ENCODE measurements around the gene BICRA. TPM values are rescaled to one million over a fixed set of nuclear protein-coding genes. Genes with fewer than 3 reads are reported as not detected.
"Not testable (repeated sequence)": the region's sequence is repeated elsewhere in the genome, so short reads cannot be mapped to it uniquely, and the experiment has no call there.

BICRA gene
- total RNA-seq, 1 experiment from 2014 or later: 3.8 TPM

DNA sequence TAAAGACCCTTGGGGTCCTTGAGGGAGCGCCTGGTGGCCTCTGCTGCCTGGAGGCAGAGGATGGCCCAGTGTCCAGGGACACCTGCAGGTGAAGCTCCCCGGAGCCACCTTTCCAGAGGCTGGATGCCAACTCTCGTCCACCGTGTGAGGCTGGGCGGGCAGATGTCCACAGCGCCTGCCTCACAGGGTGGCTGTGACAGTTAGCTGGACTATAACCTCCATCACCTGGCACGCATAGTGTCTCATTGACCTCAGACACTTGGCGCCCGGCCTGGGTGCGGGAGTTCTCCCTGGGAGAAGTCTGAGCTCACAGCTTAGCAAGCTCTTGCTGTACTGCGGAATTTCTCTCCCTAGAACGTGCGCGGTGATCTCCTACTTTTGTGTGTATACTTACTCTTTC is 9.8 kb downstream of the BICRA start:
- no peak for DNase-seq (ENCODE audit: low read depth, low spot score)
- in situ Hi-C loops (cut with HindIII; ENCODE audit: low pct_unique_long_range_greater_than_20kb, low sequenced_read_pairs): no loop called here

- DNase-seq (ENCODE audit: low read depth, low spot score): no peak
- in situ Hi-C loops (cut with HindIII; ENCODE audit: low pct_unique_long_range_greater_than_20kb, low sequenced_read_pairs): no loop called here
Observed at GRCh38 chr19:47619763-47620162, 10.8 kb downstream of the BICRA start.

- in situ Hi-C loops (cut with HindIII; ENCODE audit: low pct_unique_long_range_greater_than_20kb, low sequenced_read_pairs): no loop called here
- DNase-seq (ENCODE audit: low read depth, low spot score): no peak
Observed at GRCh38 chr19:47623151-47623920, 14.4 kb downstream of the BICRA start.

DNA sequence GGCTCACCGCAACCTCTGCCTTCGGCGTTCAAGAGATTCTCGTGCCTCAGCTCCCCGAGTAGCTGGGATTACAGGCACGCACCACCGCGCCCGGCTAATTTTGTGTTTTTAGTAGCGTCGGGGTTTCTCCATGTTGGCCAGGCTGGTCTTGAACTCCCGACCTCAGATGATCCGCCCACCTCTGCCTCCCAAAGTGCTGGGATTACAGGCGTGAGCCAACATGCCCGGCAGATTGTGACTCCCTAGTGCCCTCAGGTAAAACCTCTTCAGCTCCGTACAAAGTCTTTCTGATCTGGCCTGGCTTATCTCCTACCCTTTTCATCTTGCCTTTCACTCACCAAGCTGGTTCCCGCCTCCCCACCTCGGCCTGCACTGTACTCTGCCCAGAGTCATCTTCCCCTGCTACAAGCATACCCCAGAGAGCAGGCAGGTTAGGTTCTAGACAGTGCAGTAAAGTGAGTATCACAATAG is 15.0 kb downstream of the BICRA start:
- DNase-seq (ENCODE audit: low read depth, low spot score): no peak

DNA sequence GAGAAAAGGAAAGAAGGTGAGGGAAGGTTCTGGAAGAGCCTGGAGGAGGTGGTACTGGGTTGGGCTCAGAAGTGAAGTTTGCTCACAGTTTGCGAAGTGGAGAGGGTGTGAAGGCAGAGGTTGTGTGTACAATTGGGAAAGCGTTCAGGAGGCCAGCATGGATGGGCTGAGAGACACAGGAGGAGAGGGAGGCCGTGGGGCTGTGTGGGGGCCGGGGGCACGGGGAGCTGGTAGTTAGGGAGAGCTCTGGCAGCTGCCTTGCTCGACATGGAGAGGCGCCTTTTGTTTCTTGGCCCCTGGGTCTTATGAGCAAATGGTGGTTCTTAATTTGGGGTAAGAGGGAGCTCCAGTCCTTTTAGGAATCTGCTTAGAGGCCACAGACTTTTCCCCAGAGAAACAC is 16.7 kb downstream of the BICRA start:
- in situ Hi-C loops (cut with HindIII; ENCODE audit: low pct_unique_long_range_greater_than_20kb, low sequenced_read_pairs): no loop called here
- DNase-seq (ENCODE audit: low read depth, low spot score): no peak

More for the DNA sequence above, 15.0 kb downstream of the BICRA start:
- in situ Hi-C loops (cut with HindIII; ENCODE audit: low pct_unique_long_range_greater_than_20kb, low sequenced_read_pairs): no loop called here

- no peak for DNase-seq (ENCODE audit: low read depth, low spot score)
- in situ Hi-C loops (cut with HindIII; ENCODE audit: low pct_unique_long_range_greater_than_20kb, low sequenced_read_pairs): no loop called here
Observed at GRCh38 chr19:47626238-47626637, 17.3 kb downstream of the BICRA start.

GRCh38 chr19:47628078-47628771 is 19.3 kb downstream of the BICRA start:
- DNase-seq (ENCODE audit: low read depth, low spot score): no peak
- in situ Hi-C loops (cut with HindIII; ENCODE audit: low pct_unique_long_range_greater_than_20kb, low sequenced_read_pairs): no loop called here

DNA sequence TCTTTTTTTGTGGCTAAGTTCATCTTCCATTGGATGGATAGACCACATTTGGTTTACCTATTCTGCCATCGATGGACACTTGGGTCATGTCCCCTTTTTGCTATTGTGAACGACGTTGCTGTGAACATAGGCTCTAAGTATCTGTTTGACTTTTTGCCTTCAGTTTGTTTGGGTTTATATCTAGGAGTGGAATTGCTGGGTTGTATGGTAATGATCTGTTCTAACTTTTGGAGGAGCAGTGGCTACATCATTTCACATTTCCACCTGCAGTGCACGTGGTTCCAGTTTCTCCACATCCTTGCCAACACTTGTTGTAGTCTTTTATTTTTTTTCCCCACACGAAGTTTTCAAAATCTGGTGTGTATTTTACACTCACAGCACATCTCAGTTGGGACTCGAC is 21.7 kb downstream of the BICRA start:
- no peak for DNase-seq (ENCODE audit: low read depth, low spot score)
- in situ Hi-C loops (cut with HindIII; ENCODE audit: low pct_unique_long_range_greater_than_20kb, low sequenced_read_pairs): no loop called here

- in situ Hi-C loops (cut with HindIII; ENCODE audit: low pct_unique_long_range_greater_than_20kb, low sequenced_read_pairs): no loop called here
- no peak for DNase-seq (ENCODE audit: low read depth, low spot score)
Observed at GRCh38 chr19:47631681-47632446, 22.9 kb downstream of the BICRA start.

GRCh38 chr19:47633517-47633916 is 24.6 kb downstream of the BICRA start:
- no peak for DNase-seq (ENCODE audit: low read depth, low spot score)
- in situ Hi-C loops (cut with HindIII; ENCODE audit: low pct_unique_long_range_greater_than_20kb, low sequenced_read_pairs): no loop called here

GRCh38 chr19:47633996-47634395 is 25.1 kb downstream of the BICRA start:
- in situ Hi-C loops (cut with HindIII; ENCODE audit: low pct_unique_long_range_greater_than_20kb, low sequenced_read_pairs): no loop called here
- DNase-seq (ENCODE audit: low read depth, low spot score): no peak

DNA sequence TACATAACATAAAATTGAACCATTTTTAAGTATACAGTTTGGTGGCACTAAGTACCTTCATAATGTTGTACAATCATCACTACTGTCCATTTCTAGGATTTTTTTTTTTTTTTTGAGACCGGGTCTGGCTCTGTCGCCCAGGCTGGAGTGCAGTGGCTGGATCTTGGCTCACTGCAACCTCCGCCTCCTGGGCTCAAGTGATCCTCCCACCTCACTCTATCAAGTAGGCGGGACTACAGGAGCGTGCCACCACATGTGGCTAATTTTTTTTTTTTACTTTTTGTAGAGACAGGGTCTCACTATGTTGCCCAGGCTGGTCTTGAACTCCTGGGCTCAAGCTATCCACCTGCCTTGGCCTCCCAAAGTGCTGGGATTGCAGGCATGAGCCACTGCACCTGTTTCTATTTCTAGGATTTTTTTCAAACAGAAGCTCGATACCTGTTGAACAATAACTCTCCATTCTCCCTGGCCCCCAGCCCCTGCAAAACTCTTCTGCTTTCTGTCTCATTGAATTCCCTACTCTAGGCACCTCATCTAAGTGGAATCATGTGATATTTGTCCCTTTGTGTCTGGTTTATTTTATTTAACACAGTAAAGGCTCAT is 26.3 kb downstream of the BICRA start:
- in situ Hi-C loops (cut with HindIII; ENCODE audit: low pct_unique_long_range_greater_than_20kb, low sequenced_read_pairs): not testable (repeated sequence)

DNA sequence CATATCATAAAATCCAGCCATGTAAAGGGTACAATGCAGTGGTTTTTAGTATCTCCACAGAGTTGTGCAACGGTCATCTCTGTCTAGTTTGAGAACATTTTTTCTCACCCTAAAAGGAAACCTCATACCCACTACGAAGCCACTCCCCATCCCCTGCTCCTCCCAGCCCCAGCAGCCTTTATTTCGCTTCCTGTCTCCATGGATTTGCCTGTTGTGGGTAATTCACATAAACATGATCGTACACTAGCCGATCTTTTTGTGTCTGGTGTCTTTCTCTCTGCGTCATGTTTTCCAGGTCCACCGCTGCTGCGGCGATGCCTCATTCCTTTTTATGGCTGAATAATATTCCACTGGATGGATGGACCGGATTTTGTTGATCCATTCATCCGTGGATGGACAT is 28.6 kb downstream of the BICRA start:
- DNase-seq (ENCODE audit: low read depth, low spot score): no peak
- in situ Hi-C loops (cut with HindIII; ENCODE audit: low pct_unique_long_range_greater_than_20kb, low sequenced_read_pairs): no loop called here

More for the DNA sequence above, 26.3 kb downstream of the BICRA start:
- not testable (repeated sequence) for DNase-seq (ENCODE audit: low read depth, low spot score)

DNA sequence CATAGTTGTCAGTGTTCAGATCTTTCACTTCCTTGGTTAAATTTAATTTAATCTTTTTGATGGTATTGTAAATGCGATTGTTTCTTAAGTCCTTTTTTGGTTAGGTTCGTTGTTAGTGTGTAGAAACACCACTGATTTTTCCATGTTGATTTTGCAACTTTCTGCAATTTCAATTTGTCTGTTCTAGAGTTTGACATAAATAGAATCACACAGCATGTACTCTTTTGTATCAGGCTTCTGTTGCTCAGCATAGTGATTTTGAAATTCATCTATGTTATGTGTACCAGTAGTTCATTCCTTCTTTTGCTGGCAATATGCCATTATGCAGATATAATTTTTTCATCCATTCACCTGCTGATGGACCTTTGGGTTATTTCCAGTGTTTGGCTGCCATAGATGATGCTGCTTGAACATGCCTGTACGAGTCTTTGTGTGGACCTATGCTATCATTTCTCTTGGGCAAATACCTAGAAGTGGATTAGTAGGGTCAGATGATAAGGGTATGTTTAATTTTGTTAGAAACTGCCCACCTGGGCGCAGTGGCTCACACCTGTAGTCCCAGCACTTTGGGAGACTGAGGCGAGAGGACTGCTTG is 33.1 kb downstream of the BICRA start:
- in situ Hi-C loops (cut with HindIII; ENCODE audit: low pct_unique_long_range_greater_than_20kb, low sequenced_read_pairs): no loop called here

GRCh38 chr19:47643281-47643680 is 34.3 kb downstream of the BICRA start:
- no peak for DNase-seq (ENCODE audit: low read depth, low spot score)
- in situ Hi-C loops (cut with HindIII; ENCODE audit: low pct_unique_long_range_greater_than_20kb, low sequenced_read_pairs): no loop called here

More for the DNA sequence above, 33.1 kb downstream of the BICRA start:
- DNase-seq (ENCODE audit: low read depth, low spot score): no peak

- in situ Hi-C loops (cut with HindIII; ENCODE audit: low pct_unique_long_range_greater_than_20kb, low sequenced_read_pairs): no loop called here
- no peak for DNase-seq (ENCODE audit: low read depth, low spot score)
Observed at GRCh38 chr19:47644199-47644598, 35.3 kb downstream of the BICRA start.

DNA sequence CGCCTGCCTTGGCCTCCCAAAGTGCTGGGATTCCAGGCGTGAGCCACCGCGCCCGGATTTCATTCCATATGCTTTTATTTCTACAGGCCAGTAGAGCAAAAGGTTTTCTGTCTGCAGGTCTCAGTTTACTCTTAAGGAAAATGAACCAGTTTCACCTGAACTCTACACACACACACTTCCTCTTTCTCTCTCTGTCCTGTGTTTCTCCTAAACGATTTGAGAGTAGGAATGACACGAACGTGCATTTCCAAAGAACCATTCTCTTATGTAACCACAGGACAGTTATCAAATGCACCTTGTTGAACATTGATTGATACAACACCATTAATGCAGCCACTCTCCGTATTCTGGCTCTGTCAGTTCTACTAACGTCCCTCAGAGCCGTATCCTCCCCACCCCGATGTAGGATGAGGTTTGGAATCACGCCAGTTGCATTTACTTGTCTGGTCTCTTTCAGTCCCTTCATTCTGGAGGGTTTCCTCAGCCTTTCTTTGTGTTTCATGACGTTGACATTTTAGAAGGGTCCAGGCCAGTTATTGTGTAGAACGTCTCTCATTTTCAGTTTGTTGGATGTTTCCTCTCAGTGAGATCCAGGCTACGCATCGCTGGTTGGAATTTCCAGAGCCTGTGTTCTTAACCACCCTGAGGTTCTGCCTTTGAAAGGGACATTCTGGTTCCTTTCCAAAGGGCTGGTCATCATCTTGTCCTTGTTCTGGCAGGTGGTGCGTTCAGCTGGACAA is 36.0 kb downstream of the BICRA start:
- DNase-seq (ENCODE audit: low read depth, low spot score): no peak
- in situ Hi-C loops (cut with HindIII; ENCODE audit: low pct_unique_long_range_greater_than_20kb, low sequenced_read_pairs): no loop called here
